LNCaP clone FGC (cell line): ENCODE results near the gene CCND1.

Experiments used
- DNase-seq: peaks from one replicate; pipeline ENCODE4 v3.0.0-alpha.2; 2011; ENCODE audit warnings: low read depth
- H3K4me3 ChIP-seq: 2 replicates; pipeline ENCODE4 v1.5.1; 2011; ENCODE audit warnings: mild to moderate bottlenecking, low read depth, low read length, control low read depth
- TF ChIP-seq, protein P1 (sequence below): IDR thresholded peaks from 2 replicates; pipeline ENCODE4 v1.5.1; 2012; ENCODE audit warnings: mild to moderate bottlenecking; ENCODE audit not compliant: control insufficient read depth, insufficient read depth; ENCODE audit errors: extremely low read depth

The CCND1 gene

DNA sequence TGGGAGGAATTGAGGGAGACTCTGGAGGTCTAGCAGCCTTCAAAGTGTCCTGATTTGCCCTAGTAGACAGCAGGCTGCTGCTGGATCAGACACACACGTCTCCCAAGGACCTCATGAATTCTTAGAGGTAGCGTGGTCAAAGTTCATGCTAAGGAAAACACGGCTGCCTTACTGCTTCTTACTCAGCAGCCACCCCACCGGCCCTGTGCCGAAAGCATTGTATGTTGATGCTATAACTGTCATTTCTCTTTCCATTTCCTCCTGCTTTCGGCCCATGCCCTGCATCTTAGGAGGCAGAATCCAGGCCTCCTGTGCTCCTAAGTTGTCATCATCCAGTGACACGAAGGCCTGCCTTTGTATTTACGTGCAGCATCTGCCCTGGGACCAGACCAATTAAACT is 10.5 kb upstream of the CCND1 start:
- TF ChIP-seq, protein P1, sequence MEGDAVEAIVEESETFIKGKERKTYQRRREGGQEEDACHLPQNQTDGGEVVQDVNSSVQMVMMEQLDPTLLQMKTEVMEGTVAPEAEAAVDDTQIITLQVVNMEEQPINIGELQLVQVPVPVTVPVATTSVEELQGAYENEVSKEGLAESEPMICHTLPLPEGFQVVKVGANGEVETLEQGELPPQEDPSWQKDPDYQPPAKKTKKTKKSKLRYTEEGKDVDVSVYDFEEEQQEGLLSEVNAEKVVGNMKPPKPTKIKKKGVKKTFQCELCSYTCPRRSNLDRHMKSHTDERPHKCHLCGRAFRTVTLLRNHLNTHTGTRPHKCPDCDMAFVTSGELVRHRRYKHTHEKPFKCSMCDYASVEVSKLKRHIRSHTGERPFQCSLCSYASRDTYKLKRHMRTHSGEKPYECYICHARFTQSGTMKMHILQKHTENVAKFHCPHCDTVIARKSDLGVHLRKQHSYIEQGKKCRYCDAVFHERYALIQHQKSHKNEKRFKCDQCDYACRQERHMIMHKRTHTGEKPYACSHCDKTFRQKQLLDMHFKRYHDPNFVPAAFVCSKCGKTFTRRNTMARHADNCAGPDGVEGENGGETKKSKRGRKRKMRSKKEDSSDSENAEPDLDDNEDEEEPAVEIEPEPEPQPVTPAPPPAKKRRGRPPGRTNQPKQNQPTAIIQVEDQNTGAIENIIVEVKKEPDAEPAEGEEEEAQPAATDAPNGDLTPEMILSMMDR, result no peak
- no peak for DNase-seq
- H3K4me3 ChIP-seq, result no peak overlapping the region

DNA sequence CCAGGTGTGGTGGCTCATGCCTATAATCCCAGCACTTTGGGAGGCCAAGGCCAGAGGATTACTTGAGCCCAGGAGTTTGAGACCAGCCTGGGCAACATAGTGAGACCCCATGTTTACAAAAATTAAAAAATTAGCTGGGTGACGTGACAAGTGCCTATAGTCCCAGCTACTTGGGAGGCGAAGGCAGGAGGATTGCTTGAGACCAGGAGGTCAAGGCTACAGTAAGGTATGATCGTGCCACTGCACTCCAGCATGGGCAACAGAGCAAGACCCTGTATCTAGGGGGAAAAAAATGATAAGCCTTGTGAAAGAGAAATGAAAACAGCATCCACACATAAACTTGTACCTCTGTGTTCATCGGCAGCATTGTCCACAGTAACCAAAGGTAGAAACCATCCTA is 8.1 kb upstream of the CCND1 start:
- DNase-seq, result no peak
- H3K4me3 ChIP-seq, result no peak overlapping the region
- TF ChIP-seq, protein P1, result no peak

DNA sequence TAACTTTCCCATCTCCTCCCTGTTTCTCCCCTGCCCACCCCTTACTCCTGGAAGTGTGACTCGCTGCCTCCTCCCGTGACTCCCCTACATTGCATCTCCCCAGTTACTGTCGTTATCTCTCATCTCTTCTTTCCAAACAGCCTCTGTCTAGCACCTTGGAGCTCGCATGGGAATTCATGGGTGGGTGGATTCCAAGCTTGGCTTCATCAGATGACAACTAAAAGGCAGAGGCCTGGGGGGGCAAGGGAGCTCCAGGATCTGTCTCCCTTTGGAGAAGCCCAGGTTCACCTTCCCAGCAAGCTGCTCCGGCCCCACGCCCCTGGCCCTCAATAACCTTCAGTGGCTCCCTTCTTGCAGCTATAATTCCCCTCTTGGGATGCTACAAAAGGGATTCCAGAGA is 6.9 kb upstream of the CCND1 start:
- no peak overlapping the region for H3K4me3 ChIP-seq
- TF ChIP-seq, protein P1, result no peak
- DNase-seq, result no peak

DNA sequence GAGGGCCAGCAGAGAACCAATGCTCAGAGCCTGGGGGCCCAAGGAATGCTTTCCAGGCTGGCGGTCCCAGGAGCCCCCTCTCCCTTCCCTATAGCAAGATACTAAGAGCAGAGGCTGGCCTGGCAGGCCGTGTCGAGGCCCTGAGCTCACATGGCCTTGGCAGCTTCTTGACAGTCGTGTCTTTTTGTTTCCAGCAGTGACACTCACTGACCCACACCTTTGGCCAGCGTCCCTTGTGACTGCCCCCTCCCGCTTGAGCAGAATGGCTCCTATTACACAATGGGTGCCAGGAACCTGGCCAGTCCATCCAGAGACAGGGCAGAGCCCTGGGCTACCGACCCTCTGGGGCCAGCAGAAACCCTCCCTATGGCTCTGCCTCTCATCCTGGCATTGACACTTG is 6.4 kb upstream of the CCND1 start:
- TF ChIP-seq, protein P1, result no peak
- H3K4me3 ChIP-seq, result no peak overlapping the region
- DNase-seq, result no peak

DNA sequence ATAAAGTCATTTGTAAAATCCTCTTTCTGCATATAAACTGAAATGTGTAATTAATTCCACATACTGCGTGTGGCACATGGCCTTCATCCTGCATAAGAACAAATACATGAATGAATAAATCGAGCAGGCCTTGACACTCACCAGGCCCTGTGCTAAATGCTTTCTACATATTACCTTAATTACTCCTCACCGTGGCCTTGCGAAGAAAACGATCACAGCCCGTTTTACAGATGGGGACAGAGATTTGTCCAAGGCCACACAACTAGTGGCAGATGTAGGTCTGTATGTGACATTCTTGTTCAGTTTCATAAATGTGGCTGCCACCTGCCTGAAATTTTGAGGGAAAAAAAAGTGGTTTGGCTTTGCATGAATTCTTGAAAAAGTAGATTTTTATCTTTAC is 5.8 kb upstream of the CCND1 start:
- H3K4me3 ChIP-seq, result no peak overlapping the region
- TF ChIP-seq, protein P1, result no peak
- DNase-seq, result no peak

DNA sequence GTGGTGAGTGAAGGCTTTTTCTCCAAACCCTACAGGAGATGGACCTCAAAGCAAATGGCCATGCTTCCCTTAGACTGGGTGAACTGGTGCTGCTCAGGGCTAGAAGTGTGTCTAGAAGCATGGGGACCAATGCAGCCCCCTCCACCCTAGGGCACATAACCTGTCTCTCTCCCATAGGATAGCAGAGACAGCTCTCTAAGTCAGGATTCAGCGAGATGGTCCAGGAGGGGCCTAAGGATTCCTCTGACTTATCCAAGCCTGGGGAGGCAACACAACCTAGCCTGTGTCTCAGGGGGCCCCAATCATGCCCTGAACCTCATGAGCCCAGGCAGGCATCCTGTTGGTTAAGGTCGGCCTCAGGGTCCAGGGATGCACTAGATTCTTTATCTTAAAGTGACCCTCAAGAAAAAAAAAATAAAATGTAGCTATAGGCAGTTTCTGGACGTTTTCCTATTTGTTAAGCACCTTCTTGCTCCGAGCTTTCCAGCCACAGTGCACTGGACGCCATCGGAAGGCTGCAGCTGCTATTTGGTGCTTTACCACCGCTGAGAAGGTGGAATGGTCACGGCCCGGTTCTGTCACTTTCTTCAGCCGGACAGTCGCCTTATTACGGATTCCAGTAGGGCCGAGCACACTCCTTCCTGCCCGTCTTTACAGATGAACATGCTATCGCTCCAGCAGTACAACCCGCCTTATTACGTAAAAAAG is 5.0 kb upstream of the CCND1 start:
- DNase-seq, result no peak
- no peak overlapping the region for H3K4me3 ChIP-seq
- TF ChIP-seq, protein P1, result no peak
